ENCODE data around the gene GCNA.
A peak's percentile ranks its signal among the peaks of the same experiment; 100 is the strongest.

GRCh38 chrX:71547339-71547738, 30.9 kb upstream of the GCNA start:
- no peak for TF ChIP-seq EZH2phosphoT487 (IDR thresholded peaks at IDR 0.05; ENCODE audit: borderline replicate concordance, low read depth, low read length)
- 0 out of 2 replicates have a peak, but pooled peaks have one; percentile 21 for TF ChIP-seq CTCF (conservative IDR thresholded peaks at IDR 0.05; ENCODE audit: low read length)
